ENCODE results near the gene DNAJC15. TPM values are rescaled to one million over a fixed set of nuclear protein-coding genes. Genes with fewer than 3 reads are reported as not detected.

DNAJC15 gene
- total RNA-seq, 1 experiment from 2014 or later, result 12.5 TPM

DNA sequence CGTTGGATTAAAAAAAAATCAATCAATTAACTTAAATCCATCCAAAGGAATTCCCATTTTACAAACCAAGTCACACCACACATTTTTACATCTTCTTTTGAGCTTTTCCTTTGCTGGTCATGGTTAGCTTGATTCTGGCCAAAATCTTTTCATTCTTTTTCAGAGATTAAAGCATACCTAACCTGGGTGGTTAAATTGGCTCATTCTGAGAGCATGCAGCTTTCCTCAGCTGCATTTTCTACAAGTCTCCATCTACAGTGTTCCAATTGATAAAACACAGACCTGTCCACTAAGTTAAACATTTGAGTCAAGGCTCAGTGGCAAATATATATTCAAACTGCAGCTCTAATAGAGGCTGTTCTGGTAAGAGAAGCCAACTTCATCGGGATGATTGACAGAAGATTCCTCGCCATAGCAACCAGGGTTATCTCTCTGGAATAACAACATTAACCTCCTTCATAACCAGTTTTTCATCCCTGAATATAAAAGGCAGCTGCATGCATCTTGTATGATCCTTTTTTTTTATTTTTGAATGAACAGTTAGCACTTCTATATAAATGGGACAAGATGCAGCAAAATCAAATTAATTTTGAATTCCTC is 106.2 kb downstream of the DNAJC15 start:
- no peak for DNase-seq

DNA sequence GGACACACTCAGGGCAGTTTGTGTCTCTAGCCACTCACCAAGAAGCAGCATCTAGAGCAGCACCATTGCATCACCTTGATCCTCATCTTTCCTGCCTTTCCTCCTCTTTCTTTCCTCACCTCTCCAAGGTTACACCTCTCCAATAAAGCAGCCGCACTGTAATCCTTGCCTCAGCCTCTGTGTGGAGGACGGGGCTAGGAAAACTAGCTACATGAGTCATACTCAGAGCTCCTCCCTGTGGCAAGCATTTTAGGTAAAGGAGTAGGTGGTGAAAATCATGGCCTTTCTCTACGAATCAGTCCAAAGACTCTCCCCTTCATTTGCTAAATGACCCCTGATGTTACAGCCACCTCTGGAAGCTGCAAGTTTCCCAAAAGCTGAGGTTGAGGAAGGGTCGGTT is 108.9 kb downstream of the DNAJC15 start:
- H3K9me2 ChIP-seq (replicated peaks; ENCODE audit: low read length), result no peaks in the 10 kb centered on the region
- no TSS peak for BruUV-seq (replicated peaks)
- no peak overlapping the region for H3K4me3 ChIP-seq (ENCODE audit: low read length)
- TF ChIP-seq EZH2 (IDR thresholded peaks at IDR 0.05; ENCODE audit: low read length, unreplicated experiment) (no peak), EZH2phosphoT487 (IDR thresholded peaks at IDR 0.05; ENCODE audit: borderline replicate concordance, low read length) (no peak)
- TF ChIP-seq, protein P1, sequence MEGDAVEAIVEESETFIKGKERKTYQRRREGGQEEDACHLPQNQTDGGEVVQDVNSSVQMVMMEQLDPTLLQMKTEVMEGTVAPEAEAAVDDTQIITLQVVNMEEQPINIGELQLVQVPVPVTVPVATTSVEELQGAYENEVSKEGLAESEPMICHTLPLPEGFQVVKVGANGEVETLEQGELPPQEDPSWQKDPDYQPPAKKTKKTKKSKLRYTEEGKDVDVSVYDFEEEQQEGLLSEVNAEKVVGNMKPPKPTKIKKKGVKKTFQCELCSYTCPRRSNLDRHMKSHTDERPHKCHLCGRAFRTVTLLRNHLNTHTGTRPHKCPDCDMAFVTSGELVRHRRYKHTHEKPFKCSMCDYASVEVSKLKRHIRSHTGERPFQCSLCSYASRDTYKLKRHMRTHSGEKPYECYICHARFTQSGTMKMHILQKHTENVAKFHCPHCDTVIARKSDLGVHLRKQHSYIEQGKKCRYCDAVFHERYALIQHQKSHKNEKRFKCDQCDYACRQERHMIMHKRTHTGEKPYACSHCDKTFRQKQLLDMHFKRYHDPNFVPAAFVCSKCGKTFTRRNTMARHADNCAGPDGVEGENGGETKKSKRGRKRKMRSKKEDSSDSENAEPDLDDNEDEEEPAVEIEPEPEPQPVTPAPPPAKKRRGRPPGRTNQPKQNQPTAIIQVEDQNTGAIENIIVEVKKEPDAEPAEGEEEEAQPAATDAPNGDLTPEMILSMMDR (conservative IDR thresholded peaks at IDR 0.05; ENCODE audit: low read depth, low read length), result peak; percentile 60
- no peaks in the 10 kb centered on the region for H3F3A ChIP-seq (ENCODE audit: low read length, unreplicated experiment)
- POLR2A ChIA-PET (ENCODE audit: unreplicated experiment), result interaction anchor here (0.5 kb wide), 1 partner anchor 197 kb away, joined by 3 read pairs; no protein-coding TSS in a partner anchor
- CTCF ChIA-PET, result interaction anchor here (0.6 to 1.2 kb wide), 4 partner anchors 44 to 672 kb away, joined by 3 to 6 read pairs (median 4); no protein-coding TSS in a partner anchor
- no peak overlapping the region for H3K9ac ChIP-seq (ENCODE audit: low read length)
- no peaks in the 10 kb centered on the region for H3K9me3 ChIP-seq (ENCODE audit: low read length)
- no peaks in the 10 kb centered on the region for H3K27me3 ChIP-seq (ENCODE audit: low read length)
- H3K36me3 ChIP-seq (ENCODE audit: low read depth, low read length), result no peaks in the 10 kb centered on the region
- H3K4me1 ChIP-seq (ENCODE audit: insufficient read depth, low read length), result peaks cover 10% of the 10 kb centered on the region; the same call in 1 of the 2 replicates
- H3K4me2 ChIP-seq (ENCODE audit: low read length), result no peak overlapping the region
- H2AFZ ChIP-seq (ENCODE audit: low read length), result peak overlapping the region; percentile 56
- intact Hi-C loops (cut with micrococcal nuclease), result loop anchor here (2.0 kb wide), 1 partner anchor 47 kb away; no protein-coding TSS in a partner anchor
- H4K20me1 ChIP-seq (ENCODE audit: low read length), result no peaks in the 10 kb centered on the region
- no peaks in the 10 kb centered on the region for H3K79me2 ChIP-seq (ENCODE audit: low read length)
- no peak overlapping the region for H3K27ac ChIP-seq (ENCODE audit: low read length)
- DNase-seq, result peak; percentile 73
- ATAC-seq, result peak; percentile 98

More for the DNA sequence above, 106.2 kb downstream of the DNAJC15 start:
- no peaks in the 10 kb centered on the region for H3F3A ChIP-seq (ENCODE audit: low read length, unreplicated experiment)
- no peak for ATAC-seq
- BruUV-seq (replicated peaks), result no TSS peak
- H3K27me3 ChIP-seq (ENCODE audit: low read length), result no peaks in the 10 kb centered on the region
- ChIA-PET POLR2A (ENCODE audit: unreplicated experiment) (no interaction called here), CTCF (no interaction called here)
- H2AFZ ChIP-seq (ENCODE audit: low read length), result no peak overlapping the region
- no peak overlapping the region for H3K9ac ChIP-seq (ENCODE audit: low read length)
- H3K36me3 ChIP-seq (ENCODE audit: low read depth, low read length), result no peaks in the 10 kb centered on the region
- H3K4me1 ChIP-seq (ENCODE audit: insufficient read depth, low read length), result peaks cover 10% of the 10 kb centered on the region; the same call in 1 of the 2 replicates
- TF ChIP-seq EZH2 (IDR thresholded peaks at IDR 0.05; ENCODE audit: low read length, unreplicated experiment) (no peak), EZH2phosphoT487 (IDR thresholded peaks at IDR 0.05; ENCODE audit: borderline replicate concordance, low read length) (no peak)
- TF ChIP-seq, protein P1 (conservative IDR thresholded peaks at IDR 0.05; ENCODE audit: low read depth, low read length), result no peak
- H3K9me3 ChIP-seq (ENCODE audit: low read length), result no peaks in the 10 kb centered on the region
- no peaks in the 10 kb centered on the region for H3K79me2 ChIP-seq (ENCODE audit: low read length)
- H3K9me2 ChIP-seq (replicated peaks; ENCODE audit: low read length), result no peaks in the 10 kb centered on the region
- H3K4me2 ChIP-seq (ENCODE audit: low read length), result no peak overlapping the region
- H3K4me3 ChIP-seq (ENCODE audit: low read length), result no peak overlapping the region
- no peaks in the 10 kb centered on the region for H4K20me1 ChIP-seq (ENCODE audit: low read length)
- intact Hi-C loops (cut with micrococcal nuclease), result no loop called here
- H3K27ac ChIP-seq (ENCODE audit: low read length), result no peak overlapping the region

GRCh38 chr13:43132911-43133310 is 109.5 kb downstream of the DNAJC15 start:
- Histone ChIP-seq H3K9me3 (ENCODE audit: low read length) (no peaks in the 10 kb centered on the region), H3K9ac (ENCODE audit: low read length) (no peak overlapping the region), H3K4me3 (ENCODE audit: low read length) (no peak overlapping the region), H4K20me1 (ENCODE audit: low read length) (no peaks in the 10 kb centered on the region), H3K27ac (ENCODE audit: low read length) (no peak overlapping the region), H3F3A (ENCODE audit: low read length, unreplicated experiment) (no peaks in the 10 kb centered on the region), H3K4me1 (ENCODE audit: insufficient read depth, low read length) (peaks cover 10% of the 10 kb centered on the region; the same call in 1 of the 2 replicates), H3K9me2 (replicated peaks; ENCODE audit: low read length) (no peaks in the 10 kb centered on the region), H2AFZ (ENCODE audit: low read length) (no peak overlapping the region), H3K4me2 (ENCODE audit: low read length) (no peak overlapping the region), H3K27me3 (ENCODE audit: low read length) (no peaks in the 10 kb centered on the region), H3K36me3 (ENCODE audit: low read depth, low read length) (no peaks in the 10 kb centered on the region), H3K79me2 (ENCODE audit: low read length) (no peaks in the 10 kb centered on the region)
- POLR2A ChIA-PET (ENCODE audit: unreplicated experiment), result no interaction called here
- intact Hi-C loops (cut with micrococcal nuclease), result loop anchor here (2.0 kb wide), 1 partner anchor 48 kb away; no protein-coding TSS in a partner anchor
- no peak for ATAC-seq
- no peak for DNase-seq
- CTCF ChIA-PET, result interaction anchor here (0.6 to 1.2 kb wide), 4 partner anchors 45 to 672 kb away, joined by 3 to 6 read pairs (median 4); no protein-coding TSS in a partner anchor
- no TSS peak for BruUV-seq (replicated peaks)
- TF ChIP-seq, protein P1 (conservative IDR thresholded peaks at IDR 0.05; ENCODE audit: low read depth, low read length), result no peak
- no peak for TF ChIP-seq EZH2phosphoT487 (IDR thresholded peaks at IDR 0.05; ENCODE audit: borderline replicate concordance, low read length)
- TF ChIP-seq EZH2 (IDR thresholded peaks at IDR 0.05; ENCODE audit: low read length, unreplicated experiment), result no peak
